SU-DHL-6 (cell line): Measurements from ENCODE around the gene TMEM202.

ENCODE experiments used
- H2AFZ ChIP-seq: fragments of 200-600 bp; sonication (generic); 2 replicates; pipeline ENCODE4 v1.6.1; 2014; ENCODE audit warnings: low read depth, mild to moderate bottlenecking, moderate library complexity, mixed read lengths, antibody characterized with exemption, low read length; ENCODE audit not compliant: severe bottlenecking
- H3F3A ChIP-seq: fragments of 200-600 bp; shearing (Covaris generic); 2 replicates; pipeline ENCODE4 v1.6.0; 2016; ENCODE audit warnings: antibody characterized with exemption, mild to moderate bottlenecking; ENCODE audit not compliant: insufficient read depth
- H3K27ac ChIP-seq: fragments of 200-600 bp; sonication (generic); 2 replicates; pipeline ENCODE4 v1.5.1; 2016; ENCODE audit warnings: low read depth, mild to moderate bottlenecking, low read length, moderate library complexity, mixed read lengths
- H3K27me3 ChIP-seq: fragments of 200-600 bp; sonication (generic), shearing (Covaris generic); 2 replicates; pipeline ENCODE4 v1.6.0; 2014; ENCODE audit warnings: mild to moderate bottlenecking, low read length
- H3K36me3 ChIP-seq: fragments of 200-600 bp; sonication (generic); 2 replicates; pipeline ENCODE4 v1.6.1; 2014; ENCODE audit warnings: mild to moderate bottlenecking, low read length, mixed read lengths
- H3K4me2 ChIP-seq: fragments of 300-600, 200-600 bp; shearing (Covaris generic), sonication (generic); 2 replicates; pipeline ENCODE4 v1.6.0; 2014; ENCODE audit warnings: low read length, low read depth, mild to moderate bottlenecking; ENCODE audit not compliant: poor library complexity, severe bottlenecking
- H3K4me3 ChIP-seq: fragments of 200-600 bp; sonication (generic); 2 replicates; pipeline ENCODE4 v1.5.1; 2014; ENCODE audit warnings: antibody characterized with exemption, low read length, mild to moderate bottlenecking, mixed read lengths; ENCODE audit not compliant: insufficient read depth, poor library complexity, severe bottlenecking
- H3K79me2 ChIP-seq: fragments of 200-600 bp; sonication (generic); 2 replicates; pipeline ENCODE4 v1.6.1; 2014; ENCODE audit warnings: mild to moderate bottlenecking, low read length, moderate library complexity; ENCODE audit not compliant: insufficient read depth
- H3K9ac ChIP-seq: fragments of 200-600 bp; sonication (generic); 2 replicates; pipeline ENCODE4 v1.7.0; 2014; ENCODE audit warnings: mild to moderate bottlenecking, low read length
- H3K9me2 ChIP-seq: fragments of 200-600 bp; sonication (generic); replicated peaks from 2 replicates; pipeline ENCODE4 v1.6.1; 2014; ENCODE audit warnings: low read length; ENCODE audit not compliant: insufficient read depth
- H3K9me3 ChIP-seq: fragments of 200-600 bp; sonication (generic); 2 replicates; pipeline ENCODE4 v1.6.1; 2014; ENCODE audit warnings: low read length, mixed read lengths; ENCODE audit not compliant: insufficient read depth
- H4K20me1 ChIP-seq: fragments of 200-600 bp; sonication (generic); 2 replicates; pipeline ENCODE4 v1.6.1; 2014; ENCODE audit warnings: low read depth, mild to moderate bottlenecking, antibody characterized with exemption, low read length, moderate library complexity, mixed read lengths
- EZH2phosphoT487 ChIP-seq: fragments of 200-600 bp; sonication (generic), shearing (Covaris generic); conservative IDR thresholded peaks from 2 replicates; pipeline ENCODE4 v1.6.1; 2018; ENCODE audit warnings: mild to moderate bottlenecking, antibody characterized with exemption, low read length, moderate library complexity, mixed read lengths
- TF ChIP-seq, protein P1 (sequence below): fragments of 200-600 bp; sonication (generic); IDR thresholded peaks from one replicate; pipeline ENCODE4 v1.5.1; 2017; ENCODE audit warnings: antibody characterized with exemption, mild to moderate bottlenecking, low read length, moderate library complexity; ENCODE audit not compliant: insufficient read depth, poor library complexity, severe bottlenecking

Gene TMEM202

GRCh38 chr15:72456684-72457083 lies 58.6 kb downstream of the TMEM202 start:
- Histone ChIP-seq H4K20me1 (no peaks in the 10 kb centered on the region; the same call in 1 of the 2 replicates), H2AFZ (no peak overlapping the region), H3K36me3 (no peaks in the 10 kb centered on the region), H3K4me3 (no peak overlapping the region), H3K9ac (no peak overlapping the region), H3K79me2 (no peaks in the 10 kb centered on the region), H3K9me2 (no peaks in the 10 kb centered on the region), H3K4me2 (no peak overlapping the region), H3K9me3 (no peaks in the 10 kb centered on the region), H3K27me3 (no peaks in the 10 kb centered on the region), H3F3A (no peaks in the 10 kb centered on the region), H3K27ac (no peak overlapping the region)
- TF ChIP-seq, protein P1, sequence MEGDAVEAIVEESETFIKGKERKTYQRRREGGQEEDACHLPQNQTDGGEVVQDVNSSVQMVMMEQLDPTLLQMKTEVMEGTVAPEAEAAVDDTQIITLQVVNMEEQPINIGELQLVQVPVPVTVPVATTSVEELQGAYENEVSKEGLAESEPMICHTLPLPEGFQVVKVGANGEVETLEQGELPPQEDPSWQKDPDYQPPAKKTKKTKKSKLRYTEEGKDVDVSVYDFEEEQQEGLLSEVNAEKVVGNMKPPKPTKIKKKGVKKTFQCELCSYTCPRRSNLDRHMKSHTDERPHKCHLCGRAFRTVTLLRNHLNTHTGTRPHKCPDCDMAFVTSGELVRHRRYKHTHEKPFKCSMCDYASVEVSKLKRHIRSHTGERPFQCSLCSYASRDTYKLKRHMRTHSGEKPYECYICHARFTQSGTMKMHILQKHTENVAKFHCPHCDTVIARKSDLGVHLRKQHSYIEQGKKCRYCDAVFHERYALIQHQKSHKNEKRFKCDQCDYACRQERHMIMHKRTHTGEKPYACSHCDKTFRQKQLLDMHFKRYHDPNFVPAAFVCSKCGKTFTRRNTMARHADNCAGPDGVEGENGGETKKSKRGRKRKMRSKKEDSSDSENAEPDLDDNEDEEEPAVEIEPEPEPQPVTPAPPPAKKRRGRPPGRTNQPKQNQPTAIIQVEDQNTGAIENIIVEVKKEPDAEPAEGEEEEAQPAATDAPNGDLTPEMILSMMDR, result no peak
- no peak for TF ChIP-seq EZH2phosphoT487
